ENCODE measurements around the gene PRKCE. TPM values are rescaled to one million over a fixed set of nuclear protein-coding genes. Genes with fewer than 3 reads are reported as not detected.

PRKCE gene
- total and polyA plus RNA-seq, 11 donors, result 4.1 to 22.3 (median 16.2) TPM

- no peak overlapping the region for H3K27ac ChIP-seq
- H3K27me3 ChIP-seq, result no peaks in the 10 kb centered on the region
- peaks cover 0 to 41% (median 25%) of the 10 kb centered on the region in 12 donors for H3K4me1 ChIP-seq
- no peak for DNase-seq
- no peaks in the 10 kb centered on the region for H3K36me3 ChIP-seq
- no peak for TF ChIP-seq POLR2A (IDR thresholded peaks at IDR 0.05)
- TF ChIP-seq, protein P1, sequence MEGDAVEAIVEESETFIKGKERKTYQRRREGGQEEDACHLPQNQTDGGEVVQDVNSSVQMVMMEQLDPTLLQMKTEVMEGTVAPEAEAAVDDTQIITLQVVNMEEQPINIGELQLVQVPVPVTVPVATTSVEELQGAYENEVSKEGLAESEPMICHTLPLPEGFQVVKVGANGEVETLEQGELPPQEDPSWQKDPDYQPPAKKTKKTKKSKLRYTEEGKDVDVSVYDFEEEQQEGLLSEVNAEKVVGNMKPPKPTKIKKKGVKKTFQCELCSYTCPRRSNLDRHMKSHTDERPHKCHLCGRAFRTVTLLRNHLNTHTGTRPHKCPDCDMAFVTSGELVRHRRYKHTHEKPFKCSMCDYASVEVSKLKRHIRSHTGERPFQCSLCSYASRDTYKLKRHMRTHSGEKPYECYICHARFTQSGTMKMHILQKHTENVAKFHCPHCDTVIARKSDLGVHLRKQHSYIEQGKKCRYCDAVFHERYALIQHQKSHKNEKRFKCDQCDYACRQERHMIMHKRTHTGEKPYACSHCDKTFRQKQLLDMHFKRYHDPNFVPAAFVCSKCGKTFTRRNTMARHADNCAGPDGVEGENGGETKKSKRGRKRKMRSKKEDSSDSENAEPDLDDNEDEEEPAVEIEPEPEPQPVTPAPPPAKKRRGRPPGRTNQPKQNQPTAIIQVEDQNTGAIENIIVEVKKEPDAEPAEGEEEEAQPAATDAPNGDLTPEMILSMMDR (IDR thresholded peaks at IDR 0.05), result no peak
- 81 to 87% (median 85%) methylated on average over 3 of the region's 3 CpGs for WGBS, 4 donors
- H3K4me3 ChIP-seq, result no peak overlapping the region
- no peaks in the 10 kb centered on the region for H3K9me3 ChIP-seq
- ATAC-seq, result no peak
- intact Hi-C loops (cut with DNase I), result no loop called here
Observed at GRCh38 chr2:45836740-45837139, 185.3 kb downstream of the PRKCE start.

GRCh38 chr2:45837812-45838341, 186.4 kb downstream of the PRKCE start:
- TF ChIP-seq, protein P1 (IDR thresholded peaks at IDR 0.05), result no peak
- H3K27me3 ChIP-seq, result no peaks in the 10 kb centered on the region
- DNase-seq (no peak), ATAC-seq (no peak)
- no peak overlapping the region for H3K4me3 ChIP-seq
- H3K27ac ChIP-seq, result no peak overlapping the region
- H3K9me3 ChIP-seq, result no peaks in the 10 kb centered on the region
- 83 to 95% (median 87%) methylated on average over 7 of the region's 7 CpGs for WGBS, 4 donors
- intact Hi-C loops (cut with DNase I), result no loop called here
- H3K4me1 ChIP-seq, result peaks cover 0 to 42% (median 25%) of the 10 kb centered on the region in 12 donors
- no peaks in the 10 kb centered on the region for H3K36me3 ChIP-seq

GRCh38 chr2:45839508-45840251, 188.2 kb downstream of the PRKCE start:
- H3K4me1 ChIP-seq, result peaks cover 0 to 48% (median 30%) of the 10 kb centered on the region in 12 donors
- H3K4me3 ChIP-seq, result peak overlapping the region in 4 of 12 donors; percentile 13 to 34 (median 30)
- TF ChIP-seq, protein P1 (IDR thresholded peaks at IDR 0.05), result no peak
- no peak for TF ChIP-seq POLR2A (IDR thresholded peaks at IDR 0.05)
- H3K9me3 ChIP-seq, result no peaks in the 10 kb centered on the region
- DNase-seq (peak in 1 of 5 donors; percentile 56), ATAC-seq (peak in 3 of 4 donors; percentile 63 to 74 (median 71))
- intact Hi-C loops (cut with DNase I), result no loop called here
- WGBS, 4 donors, result 48 to 50% (median 49%) methylated on average over 14 of the region's 14 CpGs
- H3K36me3 ChIP-seq, result no peaks in the 10 kb centered on the region
- H3K27ac ChIP-seq, result peak overlapping the region in 6 of 12 donors; percentile 17 to 42 (median 27)
- no peaks in the 10 kb centered on the region for H3K27me3 ChIP-seq

GRCh38 chr2:45840481-45840880, 189.0 kb downstream of the PRKCE start:
- intact Hi-C loops (cut with DNase I), result no loop called here
- Histone ChIP-seq H3K27me3 (no peaks in the 10 kb centered on the region), H3K27ac (peak overlapping the region in 6 of 12 donors; percentile 17 to 42 (median 27)), H3K4me3 (peak overlapping the region in 2 of 12 donors; percentile 13 to 33), H3K36me3 (no peaks in the 10 kb centered on the region), H3K4me1 (peaks cover 0 to 50% (median 30%) of the 10 kb centered on the region in 12 donors), H3K9me3 (no peaks in the 10 kb centered on the region)
- no peak for TF ChIP-seq POLR2A (IDR thresholded peaks at IDR 0.05)
- TF ChIP-seq, protein P1 (IDR thresholded peaks at IDR 0.05), result no peak
- WGBS, 4 donors, result 78 to 87% (median 84%) methylated on average over 9 of the region's 9 CpGs
- ATAC-seq (peak in 1 of 4 donors; percentile 9), DNase-seq (no peak)
